GM06990 (cell line): ENCODE results near the gene MFSD6.

Experiments
- DNase-seq: peaks from one replicate; pipeline ENCODE4 v3.0.0-alpha.2; 2011; ENCODE audit not compliant: insufficient read length; ENCODE audit errors: extremely low read depth
- H3K27me3 ChIP-seq: replicated peaks from 2 replicates; pipeline ENCODE4 v1.6.0; 2011; ENCODE audit warnings: low read length; ENCODE audit not compliant: control insufficient read depth, insufficient read depth
- H3K36me3 ChIP-seq: 2 replicates; pipeline ENCODE4 v1.5.1; 2011; ENCODE audit warnings: low read length; ENCODE audit not compliant: control insufficient read depth, insufficient read depth
- H3K4me3 ChIP-seq: replicated peaks from 2 replicates; pipeline ENCODE4 v1.5.1; 2011; ENCODE audit warnings: low read depth, mild to moderate bottlenecking, control low read depth, low read length
- TF ChIP-seq, protein P1 (sequence below): IDR thresholded peaks from 2 replicates; pipeline ENCODE4 v1.5.1; 2011; ENCODE audit warnings: low read length, control low read depth, mild to moderate bottlenecking, inconsistent platforms; ENCODE audit not compliant: insufficient read depth, poor library complexity, severe bottlenecking

Gene MFSD6

DNA sequence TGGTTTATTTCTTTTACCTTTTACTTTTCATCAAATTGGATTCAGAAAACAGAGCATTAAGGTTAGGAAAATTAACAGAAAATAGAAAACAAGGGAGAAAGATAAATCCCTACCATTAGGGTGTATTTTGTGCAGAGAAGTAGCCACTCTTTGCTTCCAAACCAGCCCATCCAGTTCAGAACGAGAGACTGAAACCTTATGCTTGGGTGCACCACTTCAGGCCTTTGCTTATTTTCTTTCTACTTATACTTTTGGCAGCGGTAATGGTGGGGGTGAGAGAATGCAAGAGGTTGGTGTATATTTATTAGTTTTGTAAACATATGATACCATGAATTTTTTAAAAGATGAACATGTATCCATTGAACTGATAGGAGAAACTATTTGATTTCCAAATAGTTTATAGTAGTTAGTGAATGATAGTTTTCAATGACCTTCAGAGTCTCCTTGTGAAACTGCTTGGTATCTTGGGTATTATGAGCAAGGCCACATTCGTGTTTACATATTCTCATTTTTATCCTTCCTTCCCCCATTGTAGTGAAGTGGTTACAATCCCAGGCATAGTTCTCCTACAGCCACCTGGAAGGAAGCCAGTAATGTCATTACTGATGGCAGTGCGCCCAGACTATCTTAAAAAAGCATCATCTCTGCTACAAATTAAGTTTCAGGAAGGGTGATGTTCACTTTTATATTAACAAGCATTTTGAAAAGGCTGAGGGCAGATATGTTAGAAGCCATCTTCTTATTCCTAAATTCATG is 60.8 kb downstream of the MFSD6 start:
- Histone ChIP-seq H3K4me3 (no peak overlapping the region), H3K36me3 (peaks cover 3% of the 10 kb centered on the region; the same call in 1 of the 2 replicates), H3K27me3 (no peaks in the 10 kb centered on the region)
- TF ChIP-seq, protein P1, sequence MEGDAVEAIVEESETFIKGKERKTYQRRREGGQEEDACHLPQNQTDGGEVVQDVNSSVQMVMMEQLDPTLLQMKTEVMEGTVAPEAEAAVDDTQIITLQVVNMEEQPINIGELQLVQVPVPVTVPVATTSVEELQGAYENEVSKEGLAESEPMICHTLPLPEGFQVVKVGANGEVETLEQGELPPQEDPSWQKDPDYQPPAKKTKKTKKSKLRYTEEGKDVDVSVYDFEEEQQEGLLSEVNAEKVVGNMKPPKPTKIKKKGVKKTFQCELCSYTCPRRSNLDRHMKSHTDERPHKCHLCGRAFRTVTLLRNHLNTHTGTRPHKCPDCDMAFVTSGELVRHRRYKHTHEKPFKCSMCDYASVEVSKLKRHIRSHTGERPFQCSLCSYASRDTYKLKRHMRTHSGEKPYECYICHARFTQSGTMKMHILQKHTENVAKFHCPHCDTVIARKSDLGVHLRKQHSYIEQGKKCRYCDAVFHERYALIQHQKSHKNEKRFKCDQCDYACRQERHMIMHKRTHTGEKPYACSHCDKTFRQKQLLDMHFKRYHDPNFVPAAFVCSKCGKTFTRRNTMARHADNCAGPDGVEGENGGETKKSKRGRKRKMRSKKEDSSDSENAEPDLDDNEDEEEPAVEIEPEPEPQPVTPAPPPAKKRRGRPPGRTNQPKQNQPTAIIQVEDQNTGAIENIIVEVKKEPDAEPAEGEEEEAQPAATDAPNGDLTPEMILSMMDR: no peak
- peak; percentile 18 for DNase-seq

DNA sequence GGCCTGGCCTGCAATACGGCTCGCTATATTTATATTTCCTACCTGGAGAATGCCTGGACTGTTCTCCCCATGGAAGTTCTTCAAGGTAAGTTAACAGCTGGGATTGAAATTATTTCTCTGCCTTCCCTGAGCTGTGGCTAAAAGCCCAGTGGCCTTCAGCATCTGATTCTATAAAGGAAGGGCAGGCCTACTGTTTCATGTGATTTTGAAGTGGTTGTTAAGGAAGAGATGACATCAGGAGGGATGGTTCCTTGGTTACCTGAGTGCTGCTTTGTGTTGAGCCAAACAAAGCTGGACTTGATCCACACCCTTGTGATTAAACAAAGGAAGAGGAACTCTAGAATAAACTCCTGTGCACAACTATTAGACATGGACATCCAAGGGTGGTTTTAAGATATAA is 61.6 kb downstream of the MFSD6 start:
- Histone ChIP-seq H3K27me3 (no peaks in the 10 kb centered on the region), H3K4me3 (no peak overlapping the region), H3K36me3 (peaks cover 3% of the 10 kb centered on the region; the same call in 1 of the 2 replicates)
- DNase-seq: no peak
- TF ChIP-seq, protein P1: no peak

DNA sequence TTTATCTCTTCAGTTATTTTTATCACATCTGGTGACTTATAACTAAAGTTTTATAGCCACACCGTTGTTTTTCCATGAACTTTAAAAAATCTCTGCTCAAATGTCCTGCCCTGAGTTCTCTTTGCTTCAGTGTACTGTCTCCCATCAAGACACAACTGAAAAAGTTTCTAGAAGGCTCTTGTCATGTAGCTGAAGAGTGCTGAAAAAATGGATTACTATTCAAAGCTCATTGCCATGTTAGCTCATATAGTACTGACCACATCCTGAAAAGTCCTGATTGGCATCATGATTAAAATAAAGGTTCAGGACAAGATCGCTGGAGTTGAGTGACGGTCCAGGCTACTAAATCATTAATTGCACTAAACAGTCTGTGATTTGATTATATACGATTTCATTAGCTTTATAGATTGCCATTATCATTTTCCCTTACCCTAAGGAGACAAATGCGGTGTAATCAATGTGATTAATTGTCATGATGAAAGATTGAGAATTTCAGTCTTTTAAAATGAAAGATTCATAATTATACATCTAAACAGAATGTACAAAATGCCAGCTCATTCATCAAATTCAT is 62.2 kb downstream of the MFSD6 start:
- Histone ChIP-seq H3K27me3 (no peaks in the 10 kb centered on the region), H3K36me3 (peaks cover 3% of the 10 kb centered on the region; the same call in 1 of the 2 replicates), H3K4me3 (no peak overlapping the region)
- TF ChIP-seq, protein P1: no peak
- no peak for DNase-seq

DNA sequence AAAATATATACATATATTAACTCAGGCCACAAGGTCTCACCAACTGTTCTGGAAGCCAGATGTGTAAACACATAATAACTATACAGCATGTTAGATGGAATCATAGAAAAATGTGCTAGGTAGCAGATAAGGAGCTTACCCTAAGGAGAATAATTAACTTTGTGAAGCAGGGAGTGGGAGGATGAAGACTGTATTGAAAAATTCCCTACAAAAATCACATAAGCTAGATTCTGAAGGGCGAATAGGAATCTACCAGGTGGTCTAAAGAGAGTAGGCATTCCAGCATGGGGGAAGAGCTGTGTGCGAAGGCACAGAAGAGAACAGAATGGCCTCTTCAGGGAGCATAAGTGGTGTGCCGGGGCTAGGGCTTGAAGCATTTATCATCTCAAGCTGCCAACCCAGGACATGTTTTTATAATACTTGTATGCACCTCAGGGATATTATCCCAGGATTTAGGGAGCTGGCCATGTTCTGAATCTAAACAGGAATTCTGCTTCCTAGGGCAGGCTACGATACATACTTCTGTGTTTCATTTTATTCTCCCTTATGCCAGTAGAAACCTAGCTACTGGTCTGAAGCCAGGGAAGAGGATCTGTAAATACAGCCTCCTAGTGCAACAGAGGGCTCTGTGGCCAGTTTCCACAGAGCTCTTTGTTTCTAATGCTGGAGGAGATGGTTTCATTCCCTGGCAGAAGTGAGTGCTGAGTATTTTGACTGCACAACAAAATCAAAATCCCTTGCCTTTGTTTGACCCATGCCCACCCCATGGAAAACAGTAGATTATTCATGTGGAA is 69.7 kb downstream of the MFSD6 start:
- no peaks in the 10 kb centered on the region for H3K36me3 ChIP-seq
- H3K27me3 ChIP-seq: no peaks in the 10 kb centered on the region
- DNase-seq: no peak
- H3K4me3 ChIP-seq: no peak overlapping the region
- TF ChIP-seq, protein P1: no peak

DNA sequence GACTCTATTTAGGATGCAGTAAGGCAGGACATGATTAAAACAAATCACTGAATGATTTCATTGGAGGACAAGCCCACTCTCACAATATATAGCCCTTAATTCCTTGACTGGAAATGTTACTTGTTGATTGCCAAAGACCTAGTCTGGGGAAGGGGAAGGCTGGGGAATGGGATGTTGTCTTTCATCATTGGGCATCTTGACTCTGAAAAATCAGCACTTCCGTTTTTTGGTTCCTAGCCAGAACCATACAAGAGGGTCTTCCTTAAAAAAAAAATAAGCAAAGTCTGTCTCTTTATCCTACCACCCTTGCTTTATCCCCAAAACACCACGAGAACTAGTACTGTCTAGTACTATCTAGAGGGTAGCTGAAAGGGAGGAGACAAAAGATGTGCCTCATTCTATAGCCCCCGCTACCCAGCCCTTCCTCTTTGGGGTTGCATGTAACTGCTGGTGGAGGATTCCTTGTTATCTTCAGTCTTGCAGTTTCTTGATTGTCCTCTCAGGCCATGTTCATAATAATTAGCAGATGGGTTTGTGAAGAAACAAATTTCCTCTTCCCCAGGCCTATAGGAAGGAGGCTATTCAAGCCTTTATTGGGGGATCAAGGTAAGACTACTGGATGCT is 70.5 kb downstream of the MFSD6 start:
- DNase-seq: no peak
- Histone ChIP-seq H3K27me3 (no peaks in the 10 kb centered on the region), H3K4me3 (no peak overlapping the region), H3K36me3 (no peaks in the 10 kb centered on the region)
- TF ChIP-seq, protein P1: no peak
